SU-DHL-6 (cell line): ENCODE measurements around the gene DIO3.

Source experiments
- H2AFZ ChIP-seq: fragments of 200-600 bp; sonication (generic); 2 replicates; pipeline ENCODE4 v1.6.1; 2014; ENCODE audit warnings: low read depth, mild to moderate bottlenecking, moderate library complexity, mixed read lengths, antibody characterized with exemption, low read length; ENCODE audit not compliant: severe bottlenecking
- H3F3A ChIP-seq: fragments of 200-600 bp; shearing (Covaris generic); 2 replicates; pipeline ENCODE4 v1.6.0; 2016; ENCODE audit warnings: antibody characterized with exemption, mild to moderate bottlenecking; ENCODE audit not compliant: insufficient read depth
- H3K27ac ChIP-seq: fragments of 200-600 bp; sonication (generic); 2 replicates; pipeline ENCODE4 v1.5.1; 2016; ENCODE audit warnings: low read depth, mild to moderate bottlenecking, low read length, moderate library complexity, mixed read lengths
- H3K27me3 ChIP-seq: fragments of 200-600 bp; sonication (generic), shearing (Covaris generic); 2 replicates; pipeline ENCODE4 v1.6.0; 2014; ENCODE audit warnings: mild to moderate bottlenecking, low read length
- H3K36me3 ChIP-seq: fragments of 200-600 bp; sonication (generic); 2 replicates; pipeline ENCODE4 v1.6.1; 2014; ENCODE audit warnings: mild to moderate bottlenecking, low read length, mixed read lengths
- H3K4me2 ChIP-seq: fragments of 300-600, 200-600 bp; shearing (Covaris generic), sonication (generic); 2 replicates; pipeline ENCODE4 v1.6.0; 2014; ENCODE audit warnings: low read length, low read depth, mild to moderate bottlenecking; ENCODE audit not compliant: poor library complexity, severe bottlenecking
- H3K4me3 ChIP-seq: fragments of 200-600 bp; sonication (generic); 2 replicates; pipeline ENCODE4 v1.5.1; 2014; ENCODE audit warnings: antibody characterized with exemption, low read length, mild to moderate bottlenecking, mixed read lengths; ENCODE audit not compliant: insufficient read depth, poor library complexity, severe bottlenecking
- H3K79me2 ChIP-seq: fragments of 200-600 bp; sonication (generic); 2 replicates; pipeline ENCODE4 v1.6.1; 2014; ENCODE audit warnings: mild to moderate bottlenecking, low read length, moderate library complexity; ENCODE audit not compliant: insufficient read depth
- H3K9ac ChIP-seq: fragments of 200-600 bp; sonication (generic); 2 replicates; pipeline ENCODE4 v1.7.0; 2014; ENCODE audit warnings: mild to moderate bottlenecking, low read length
- H3K9me2 ChIP-seq: fragments of 200-600 bp; sonication (generic); replicated peaks from 2 replicates; pipeline ENCODE4 v1.6.1; 2014; ENCODE audit warnings: low read length; ENCODE audit not compliant: insufficient read depth
- H3K9me3 ChIP-seq: fragments of 200-600 bp; sonication (generic); 2 replicates; pipeline ENCODE4 v1.6.1; 2014; ENCODE audit warnings: low read length, mixed read lengths; ENCODE audit not compliant: insufficient read depth
- H4K20me1 ChIP-seq: fragments of 200-600 bp; sonication (generic); 2 replicates; pipeline ENCODE4 v1.6.1; 2014; ENCODE audit warnings: low read depth, mild to moderate bottlenecking, antibody characterized with exemption, low read length, moderate library complexity, mixed read lengths
- EZH2phosphoT487 ChIP-seq: fragments of 200-600 bp; sonication (generic), shearing (Covaris generic); conservative IDR thresholded peaks from 2 replicates; pipeline ENCODE4 v1.6.1; 2018; ENCODE audit warnings: mild to moderate bottlenecking, antibody characterized with exemption, low read length, moderate library complexity, mixed read lengths
- TF ChIP-seq, protein P1 (sequence below): fragments of 200-600 bp; sonication (generic); IDR thresholded peaks from one replicate; pipeline ENCODE4 v1.5.1; 2017; ENCODE audit warnings: antibody characterized with exemption, mild to moderate bottlenecking, low read length, moderate library complexity; ENCODE audit not compliant: insufficient read depth, poor library complexity, severe bottlenecking

Gene DIO3

DNA sequence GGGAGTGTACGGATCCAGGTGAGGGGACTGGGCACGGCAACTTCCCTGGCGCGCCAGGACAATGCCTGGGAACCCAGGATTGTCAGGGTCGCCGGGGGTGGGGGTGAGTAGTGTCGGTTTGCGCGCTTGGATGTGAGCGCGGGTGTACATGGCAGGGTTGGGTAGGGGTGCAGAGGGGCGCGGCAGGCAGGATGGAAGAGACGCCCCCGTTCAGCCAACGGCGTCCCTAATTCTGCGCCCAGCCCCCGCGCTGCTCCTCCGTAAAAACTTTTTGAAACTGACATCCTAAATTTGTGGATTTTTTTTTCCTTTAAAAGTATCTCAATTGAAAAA lies 3.1 kb downstream of the DIO3 start:
- Histone ChIP-seq H2AFZ (no peak overlapping the region), H3K9ac (no peak overlapping the region), H3K79me2 (no peaks in the 10 kb centered on the region), H3K36me3 (no peaks in the 10 kb centered on the region), H3F3A (no peaks in the 10 kb centered on the region), H3K27me3 (no peaks in the 10 kb centered on the region), H3K4me3 (no peak overlapping the region), H3K9me2 (no peaks in the 10 kb centered on the region), H4K20me1 (no peaks in the 10 kb centered on the region), H3K4me2 (no peak overlapping the region), H3K9me3 (no peaks in the 10 kb centered on the region), H3K27ac (no peak overlapping the region)
- TF ChIP-seq, protein P1, sequence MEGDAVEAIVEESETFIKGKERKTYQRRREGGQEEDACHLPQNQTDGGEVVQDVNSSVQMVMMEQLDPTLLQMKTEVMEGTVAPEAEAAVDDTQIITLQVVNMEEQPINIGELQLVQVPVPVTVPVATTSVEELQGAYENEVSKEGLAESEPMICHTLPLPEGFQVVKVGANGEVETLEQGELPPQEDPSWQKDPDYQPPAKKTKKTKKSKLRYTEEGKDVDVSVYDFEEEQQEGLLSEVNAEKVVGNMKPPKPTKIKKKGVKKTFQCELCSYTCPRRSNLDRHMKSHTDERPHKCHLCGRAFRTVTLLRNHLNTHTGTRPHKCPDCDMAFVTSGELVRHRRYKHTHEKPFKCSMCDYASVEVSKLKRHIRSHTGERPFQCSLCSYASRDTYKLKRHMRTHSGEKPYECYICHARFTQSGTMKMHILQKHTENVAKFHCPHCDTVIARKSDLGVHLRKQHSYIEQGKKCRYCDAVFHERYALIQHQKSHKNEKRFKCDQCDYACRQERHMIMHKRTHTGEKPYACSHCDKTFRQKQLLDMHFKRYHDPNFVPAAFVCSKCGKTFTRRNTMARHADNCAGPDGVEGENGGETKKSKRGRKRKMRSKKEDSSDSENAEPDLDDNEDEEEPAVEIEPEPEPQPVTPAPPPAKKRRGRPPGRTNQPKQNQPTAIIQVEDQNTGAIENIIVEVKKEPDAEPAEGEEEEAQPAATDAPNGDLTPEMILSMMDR = no peak
- no peak for TF ChIP-seq EZH2phosphoT487

DNA sequence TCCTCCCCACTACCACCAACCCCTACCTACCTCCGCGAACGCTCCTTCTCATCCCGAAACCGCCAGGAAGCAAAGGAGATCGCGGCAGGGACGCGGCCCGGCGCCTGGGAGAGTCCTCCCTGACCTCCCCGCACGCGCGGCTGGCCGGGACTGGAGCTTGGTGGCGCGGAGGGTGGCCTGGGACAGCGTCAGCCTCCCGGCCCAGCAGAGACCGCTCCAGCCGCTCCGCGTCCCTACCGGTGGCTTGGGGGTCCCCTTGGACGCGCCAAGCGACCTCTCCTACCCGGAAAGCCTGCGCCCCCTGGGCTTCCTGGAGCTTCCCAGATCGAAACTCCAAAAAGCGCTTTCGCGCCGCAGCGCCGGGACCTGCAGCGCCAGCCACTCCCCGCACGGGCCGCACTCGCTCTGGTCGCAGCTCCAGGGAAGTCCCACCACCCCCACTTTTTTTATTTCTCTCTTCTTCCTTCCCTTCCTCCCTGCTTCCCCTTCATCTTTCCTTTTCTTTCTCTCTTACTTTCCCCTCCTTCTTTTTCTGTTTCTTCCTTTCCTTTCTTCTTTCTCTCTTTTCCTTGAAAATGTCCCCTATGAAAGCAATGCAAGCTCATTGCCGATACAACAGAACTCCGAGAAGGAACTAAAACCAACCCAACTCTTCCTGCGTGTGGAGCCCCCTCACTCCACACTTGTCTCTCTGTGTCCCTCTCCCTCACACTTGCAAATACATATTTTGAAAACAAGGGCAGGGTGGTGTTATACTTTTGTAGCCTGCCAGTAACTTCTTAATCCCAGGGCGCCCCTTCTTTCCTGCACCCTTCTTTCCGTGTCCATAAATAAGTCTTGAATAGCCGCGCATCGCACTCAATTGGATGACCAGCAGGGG lies 3.8 kb downstream of the DIO3 start:
- Histone ChIP-seq H3K27me3 (no peaks in the 10 kb centered on the region), H3K9ac (no peak overlapping the region), H2AFZ (no peak overlapping the region)

DNA sequence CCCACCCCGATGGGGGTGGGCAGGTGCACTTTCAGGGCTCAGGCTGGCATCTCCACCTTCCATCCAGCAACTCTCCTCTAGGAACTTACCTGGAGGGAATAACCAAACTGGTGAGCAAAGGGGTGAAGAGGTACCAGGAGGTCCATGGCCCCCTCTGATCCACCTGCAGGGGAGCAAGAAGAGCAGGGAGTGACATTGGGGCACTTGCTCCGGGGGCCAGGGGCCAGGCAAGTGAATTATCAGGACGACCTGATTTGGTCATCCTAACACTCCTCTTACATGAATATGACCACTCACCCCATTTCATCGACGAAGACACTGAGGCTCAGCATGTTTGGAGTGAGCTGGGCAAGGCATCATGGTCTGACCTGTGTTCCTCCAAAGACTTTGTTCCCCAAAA lies 6.0 kb downstream of the DIO3 start:
- Histone ChIP-seq H3K9ac (no peak overlapping the region), H3K4me3 (no peak overlapping the region), H3K9me3 (no peaks in the 10 kb centered on the region), H3F3A (no peaks in the 10 kb centered on the region), H3K36me3 (no peaks in the 10 kb centered on the region), H3K9me2 (no peaks in the 10 kb centered on the region), H3K4me2 (no peak overlapping the region), H3K27ac (no peak overlapping the region), H2AFZ (no peak overlapping the region), H3K27me3 (no peaks in the 10 kb centered on the region), H4K20me1 (no peaks in the 10 kb centered on the region), H3K79me2 (no peaks in the 10 kb centered on the region)
- TF ChIP-seq, protein P1 = no peak
- no peak for TF ChIP-seq EZH2phosphoT487

More for the DNA sequence above, 3.8 kb downstream of the DIO3 start:
- Histone ChIP-seq H4K20me1 (no peaks in the 10 kb centered on the region), H3K9me3 (no peaks in the 10 kb centered on the region), H3K4me3 (no peak overlapping the region), H3K36me3 (no peaks in the 10 kb centered on the region), H3K27ac (no peak overlapping the region), H3F3A (no peaks in the 10 kb centered on the region), H3K4me2 (no peak overlapping the region), H3K79me2 (no peaks in the 10 kb centered on the region), H3K9me2 (no peaks in the 10 kb centered on the region)
- TF ChIP-seq, protein P1 = no peak
